Measurements from ENCODE around the gene ABCB4. TPM values are rescaled to one million over a fixed set of nuclear protein-coding genes. Genes with fewer than 3 reads are reported as not detected.

Gene ABCB4
- total RNA-seq, 1 experiment from 2014 or later, result not detected

- Histone ChIP-seq H3K36me3 (ENCODE audit: control insufficient read depth in 1 of 2, insufficient read depth in 2 of 2, low read length in 2 of 2) (no peaks in the 10 kb centered on the region), H3K79me2 (ENCODE audit: insufficient read depth, low read length) (no peaks in the 10 kb centered on the region), H3K9ac (ENCODE audit: low read length) (no peak overlapping the region), H3K9me3 (ENCODE audit: control insufficient read depth in 1 of 2, insufficient read depth in 1 of 2, low read depth in 1 of 2, low read length in 2 of 2) (no peaks in the 10 kb centered on the region), H2AFZ (ENCODE audit: low read depth, low read length, poor library complexity, severe bottlenecking) (no peak overlapping the region), H3K27ac (ENCODE audit: low read depth, low read length) (no peak overlapping the region), H3K4me3 (replicated peaks in 1 of 2; ENCODE audit: low read depth in 1 of 2, low read length in 2 of 2) (no peak overlapping the region), H3K27me3 (ENCODE audit: insufficient read depth, low read length) (no peaks in the 10 kb centered on the region), H4K20me1 (ENCODE audit: insufficient read depth) (no peaks in the 10 kb centered on the region), H3K4me1 (ENCODE audit: control insufficient read depth in 1 of 2, insufficient read depth in 2 of 2, low read length in 2 of 2) (no peaks in the 10 kb centered on the region), H3K9me2 (ENCODE audit: insufficient read depth) (no peaks in the 10 kb centered on the region), H3K4me2 (ENCODE audit: low read length) (no peak overlapping the region)
- DNase-seq (ENCODE audit: low read depth, low spot score), result no peak
- TF ChIP-seq, protein P1, sequence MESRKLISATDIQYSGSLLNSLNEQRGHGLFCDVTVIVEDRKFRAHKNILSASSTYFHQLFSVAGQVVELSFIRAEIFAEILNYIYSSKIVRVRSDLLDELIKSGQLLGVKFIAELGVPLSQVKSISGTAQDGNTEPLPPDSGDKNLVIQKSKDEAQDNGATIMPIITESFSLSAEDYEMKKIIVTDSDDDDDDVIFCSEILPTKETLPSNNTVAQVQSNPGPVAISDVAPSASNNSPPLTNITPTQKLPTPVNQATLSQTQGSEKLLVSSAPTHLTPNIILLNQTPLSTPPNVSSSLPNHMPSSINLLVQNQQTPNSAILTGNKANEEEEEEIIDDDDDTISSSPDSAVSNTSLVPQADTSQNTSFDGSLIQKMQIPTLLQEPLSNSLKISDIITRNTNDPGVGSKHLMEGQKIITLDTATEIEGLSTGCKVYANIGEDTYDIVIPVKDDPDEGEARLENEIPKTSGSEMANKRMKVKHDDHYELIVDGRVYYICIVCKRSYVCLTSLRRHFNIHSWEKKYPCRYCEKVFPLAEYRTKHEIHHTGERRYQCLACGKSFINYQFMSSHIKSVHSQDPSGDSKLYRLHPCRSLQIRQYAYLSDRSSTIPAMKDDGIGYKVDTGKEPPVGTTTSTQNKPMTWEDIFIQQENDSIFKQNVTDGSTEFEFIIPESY (IDR thresholded peaks at IDR 0.05; ENCODE audit: extremely low read depth, insufficient replicate concordance, low read length), result no peak
- TF ChIP-seq EZH2phosphoT487 (IDR thresholded peaks at IDR 0.05; ENCODE audit: borderline replicate concordance) (no peak), ZNF274 (IDR thresholded peaks at IDR 0.05; ENCODE audit: low read depth, low read length) (no peak), SIN3A (IDR thresholded peaks at IDR 0.05; ENCODE audit: low read depth) (no peak), CEBPB (IDR thresholded peaks at IDR 0.05; ENCODE audit: low read depth) (no peak), TCF7L2 (IDR thresholded peaks at IDR 0.05; ENCODE audit: borderline replicate concordance, extremely low read depth, insufficient read depth, insufficient read length) (no peak), CBX3 (IDR thresholded peaks at IDR 0.05; ENCODE audit: low read depth) (no peak), RAD21 (IDR thresholded peaks at IDR 0.05; ENCODE audit: low read depth) (no peak)
- TF ChIP-seq, protein P2, sequence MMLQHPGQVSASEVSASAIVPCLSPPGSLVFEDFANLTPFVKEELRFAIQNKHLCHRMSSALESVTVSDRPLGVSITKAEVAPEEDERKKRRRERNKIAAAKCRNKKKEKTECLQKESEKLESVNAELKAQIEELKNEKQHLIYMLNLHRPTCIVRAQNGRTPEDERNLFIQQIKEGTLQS (IDR thresholded peaks at IDR 0.05), result no peak
- no peak for ATAC-seq
- POLR2A ChIA-PET, result no interaction called here
- no TSS peak for BruUV-seq (replicated peaks)
- CTCF ChIA-PET, result interaction anchor here (0.7 to 2.9 kb wide), 19 partner anchors 9 to 664 kb away, joined by 3 to 43 read pairs (median 4); partner anchors contain the start of genes ADAM22 and RUNDC3B
- intact Hi-C loops (cut with micrococcal nuclease), result loop anchor here (1.0 to 2.0 kb wide), 4 partner anchors 119 to 663 kb away; no protein-coding TSS in a partner anchor
- RAD21 ChIA-PET (ENCODE audit: low non-redundant PET in 1 of 2, low total read pairs in 2 of 2, uncharacterized antibody in 2 of 2, unreplicated experiment in 2 of 2), result interaction anchor here in 1 of 2 experiments (1.0 to 1.1 kb wide), 2 partner anchors 119 to 381 kb away, joined by 3 to 4 read pairs; no protein-coding TSS in a partner anchor
Observed at GRCh38 chr7:87505557-87506245, 30.2 kb upstream of the ABCB4 start.

Data from HCT116 (cell line).